ENCODE data around the gene DDA1.

Gene DDA1

GRCh38 chr19:17312189-17313113, 3.1 kb downstream of the DDA1 start:
- no peak for DNase-seq

GRCh38 chr19:17314007-17314593, 4.7 kb downstream of the DDA1 start:
- DNase-seq: no peak

GRCh38 chr19:17318966-17319365, 9.6 kb downstream of the DDA1 start:
- DNase-seq: no peak

GRCh38 chr19:17319473-17320238, 10.3 kb downstream of the DDA1 start:
- no peak for DNase-seq

GRCh38 chr19:17320435-17320834, 11.1 kb downstream of the DDA1 start:
- no peak for DNase-seq

GRCh38 chr19:17321655-17322489, 12.5 kb downstream of the DDA1 start:
- no peak for DNase-seq

- no peak for DNase-seq
These were observed 13.5 kb downstream of the DDA1 start for GRCh38 chr19:17322854-17323253.

GRCh38 chr19:17323300-17323963, 14.1 kb downstream of the DDA1 start:
- DNase-seq: no peak

GRCh38 chr19:17323964-17324332, 14.6 kb downstream of the DDA1 start:
- DNase-seq: no peak

GRCh38 chr19:17324357-17325114, 15.2 kb downstream of the DDA1 start:
- DNase-seq: no peak

- no peak for DNase-seq
These were observed 15.8 kb downstream of the DDA1 start for GRCh38 chr19:17325133-17325532.

GRCh38 chr19:17325881-17326594, 16.7 kb downstream of the DDA1 start:
- no peak for DNase-seq

- no peak for DNase-seq
These were observed 17.2 kb downstream of the DDA1 start for GRCh38 chr19:17326595-17326966.

GRCh38 chr19:17327068-17327653, 17.8 kb downstream of the DDA1 start:
- DNase-seq: no peak

GRCh38 chr19:17327654-17328516, 18.5 kb downstream of the DDA1 start:
- peak; percentile 41 to 64 for DNase-seq

- DNase-seq: peak; percentile 51 to 61
These were observed 19.4 kb downstream of the DDA1 start for GRCh38 chr19:17328517-17329365.

GRCh38 chr19:17329366-17330261, 20.3 kb downstream of the DDA1 start:
- no peak for DNase-seq

All from stimulated activated CD4-positive, alpha-beta T cell treated with anti-CD3 and anti-CD28 coated beads, Interleukin-4, amount 100 ng/mL, for 4 hours (primary cell).